ENCODE measurements around the gene RAB3B. TPM values are rescaled to one million over a fixed set of nuclear protein-coding genes. Genes with fewer than 3 reads are reported as not detected.
"Not testable (repeated sequence)": the region's sequence is repeated elsewhere in the genome, so short reads cannot be mapped to it uniquely, and the experiment has no call there.

The RAB3B gene
- total RNA-seq, 2 experiments from 2014 or later: 0.11 to 0.13 TPM

GRCh38 chr1:51898090-51898734, 92.3 kb downstream of the RAB3B start:
- Mint-ChIP-seq H3K27me3 (peaks cover 33% of the 10 kb centered on the region), H3K27ac (no peak overlapping the region), H3K4me1 (ENCODE audit: low read depth) (peaks cover 2% of the 10 kb centered on the region), H3K9me3 (no peaks in the 10 kb centered on the region), H3K36me3 (ENCODE audit: low read depth) (no peaks in the 10 kb centered on the region), H3K4me3 (no peak overlapping the region)
- no peak for TF ChIP-seq CTCF (IDR thresholded peaks at IDR 0.05)
- no peak for DNase-seq
- CTCF ChIA-PET: interaction anchor here (0.6 to 5.4 kb wide), 19 partner anchors 8 to 899 kb away, joined by 3 to 39 read pairs (median 8); no protein-coding TSS in a partner anchor
- intact Hi-C loops (cut with micrococcal nuclease): no loop called here
- POLR2A ChIA-PET: interaction anchor here (1.2 kb wide), 1 partner anchor 20 kb away, joined by 3 read pairs; no protein-coding TSS in a partner anchor
- no peak for ATAC-seq

- no peak for DNase-seq
- Mint-ChIP-seq H3K27ac (no peak overlapping the region), H3K27me3 (peaks cover 37% of the 10 kb centered on the region), H3K9me3 (no peaks in the 10 kb centered on the region), H3K4me1 (ENCODE audit: low read depth) (peaks cover 2% of the 10 kb centered on the region), H3K4me3 (no peak overlapping the region), H3K36me3 (ENCODE audit: low read depth) (no peaks in the 10 kb centered on the region)
- ChIA-PET CTCF (interaction anchor here (1.0 to 5.4 kb wide), 24 partner anchors 9 to 399 kb away, joined by 3 to 39 read pairs (median 6); partner anchors contain the start of genes KTI12 and RAB3B), POLR2A (interaction anchor here (1.2 kb wide), 1 partner anchor 20 kb away, joined by 3 read pairs; no protein-coding TSS in a partner anchor)
- intact Hi-C loops (cut with micrococcal nuclease): loop anchor here (2.0 kb wide), 1 partner anchor 103 kb away; no protein-coding TSS in a partner anchor
- no peak for TF ChIP-seq CTCF (IDR thresholded peaks at IDR 0.05)
- ATAC-seq: no peak
These were observed 92.8 kb downstream of the RAB3B start for GRCh38 chr1:51897699-51898031.

- CTCF ChIA-PET; intact Hi-C loops (cut with micrococcal nuclease); H3K4me3 Mint-ChIP-seq; H3K9me3 Mint-ChIP-seq; H3K27ac Mint-ChIP-seq; H3K36me3 Mint-ChIP-seq (ENCODE audit: low read depth); ATAC-seq; DNase-seq; H3K4me1 Mint-ChIP-seq (ENCODE audit: low read depth); POLR2A ChIA-PET: not testable (repeated sequence)
- peaks cover 45% of the 10 kb centered on the region for H3K27me3 Mint-ChIP-seq
These were observed 95.8 kb downstream of the RAB3B start for GRCh38 chr1:51894748-51895147.

GRCh38 chr1:51878616-51879336, 111.7 kb downstream of the RAB3B start, which contains the start of gene NRDC:
TSS of gene NRDC (minus strand) at chr1:51878727. CDS start at chr1:51878615, 112 bp downstream.
- Mint-ChIP-seq H3K27ac (no peak within 1 kb of the TSS), H3K36me3 (ENCODE audit: low read depth) (peaks cover 16% of the 10 kb centered on the region), H3K9me3 (no peaks in the 10 kb centered on the region), H3K27me3 (peaks cover 10% of the 10 kb centered on the region), H3K4me3 (no peak within 1 kb of the TSS), H3K4me1 (ENCODE audit: low read depth) (peaks cover 33% of the 10 kb centered on the region)
- intact Hi-C loops (cut with micrococcal nuclease): no loop called here
- DNase-seq (peak; percentile 100), ATAC-seq (peak; percentile 93)
- ChIA-PET CTCF (interaction anchor here (0.7 to 1.5 kb wide), 3 partner anchors 18 to 48 kb away, joined by 3 to 13 read pairs (median 3); no protein-coding TSS in a partner anchor), POLR2A (interaction anchor here (0.6 to 1.5 kb wide), 10 partner anchors 9 to 309 kb away, joined by 3 to 6 read pairs (median 3); no protein-coding TSS in a partner anchor)
- TF ChIP-seq CTCF (IDR thresholded peaks at IDR 0.05): no peak

- POLR2A ChIA-PET: interaction anchor here (0.6 to 1.2 kb wide), 4 partner anchors 9 to 203 kb away, joined by 3 to 6 read pairs (median 3); no protein-coding TSS in a partner anchor
- no peak overlapping the region for H3K27ac Mint-ChIP-seq
- DNase-seq (no peak), ATAC-seq (peak; percentile 14)
- peaks cover 8% of the 10 kb centered on the region for H3K27me3 Mint-ChIP-seq
- CTCF ChIA-PET: interaction anchor here (1.0 kb wide), 1 partner anchor 14 kb away, joined by 3 read pairs; no protein-coding TSS in a partner anchor
- H3K4me3 Mint-ChIP-seq: no peak overlapping the region
- peaks cover 35% of the 10 kb centered on the region for H3K4me1 Mint-ChIP-seq (ENCODE audit: low read depth)
- TF ChIP-seq CTCF (IDR thresholded peaks at IDR 0.05): no peak
- peaks cover 17% of the 10 kb centered on the region for H3K36me3 Mint-ChIP-seq (ENCODE audit: low read depth)
- intact Hi-C loops (cut with micrococcal nuclease): no loop called here
- no peaks in the 10 kb centered on the region for H3K9me3 Mint-ChIP-seq
These were observed 112.2 kb downstream of the RAB3B start for GRCh38 chr1:51878308-51878615.
